HUDEP-2 (cell line): ENCODE measurements around the gene NCAPH2.

Experiments
- DNase-seq, 76 experiments: peaks; one replicate each; lab custom pipeline; 2025; ENCODE audit not compliant: unreplicated experiment in 76 of 76; lab: John Stamatoyannopoulos, UW

The NCAPH2 gene

DNA sequence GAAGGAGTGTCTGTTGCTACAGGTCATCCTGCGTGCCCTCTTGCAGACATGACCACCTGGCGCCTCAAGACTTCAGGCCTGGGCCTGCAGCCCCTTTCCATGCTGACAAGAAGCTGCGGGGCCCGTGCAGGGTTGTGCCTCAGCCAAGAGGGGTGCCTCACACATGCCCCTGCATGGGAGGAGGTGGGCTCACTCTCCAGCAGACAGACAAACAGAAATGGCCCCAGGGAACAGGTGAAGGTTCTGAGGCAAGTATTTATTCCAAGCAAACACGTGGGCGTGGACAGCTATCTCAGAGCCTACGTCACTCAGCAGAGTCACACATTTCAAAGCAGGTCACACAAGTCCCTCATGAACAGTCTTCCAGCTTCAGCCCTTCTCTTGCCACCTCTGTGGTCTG is 60.6 kb downstream of the NCAPH2 start:
- no peak for DNase-seq

DNA sequence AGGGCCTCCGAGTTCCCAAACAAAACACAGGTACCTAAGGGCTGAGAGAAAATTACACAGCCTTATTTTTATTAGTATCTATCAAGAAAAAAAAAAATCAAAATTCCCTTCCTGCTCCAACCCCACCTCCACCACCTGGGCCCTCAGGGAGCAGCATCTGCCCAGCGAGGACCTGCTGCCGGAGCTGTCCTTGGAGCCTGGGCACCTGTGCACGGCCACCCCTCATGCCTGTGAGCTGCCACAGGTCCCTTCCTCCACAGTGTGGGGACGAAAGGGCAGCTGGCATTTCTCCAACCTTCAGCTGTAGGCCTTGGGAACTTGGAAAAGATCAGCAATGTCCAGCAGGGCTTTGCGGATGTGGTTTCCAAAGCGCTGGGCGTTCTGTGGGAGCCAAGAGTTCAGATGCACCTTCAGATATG is 61.0 kb downstream of the NCAPH2 start:
- DNase-seq: no peak

DNA sequence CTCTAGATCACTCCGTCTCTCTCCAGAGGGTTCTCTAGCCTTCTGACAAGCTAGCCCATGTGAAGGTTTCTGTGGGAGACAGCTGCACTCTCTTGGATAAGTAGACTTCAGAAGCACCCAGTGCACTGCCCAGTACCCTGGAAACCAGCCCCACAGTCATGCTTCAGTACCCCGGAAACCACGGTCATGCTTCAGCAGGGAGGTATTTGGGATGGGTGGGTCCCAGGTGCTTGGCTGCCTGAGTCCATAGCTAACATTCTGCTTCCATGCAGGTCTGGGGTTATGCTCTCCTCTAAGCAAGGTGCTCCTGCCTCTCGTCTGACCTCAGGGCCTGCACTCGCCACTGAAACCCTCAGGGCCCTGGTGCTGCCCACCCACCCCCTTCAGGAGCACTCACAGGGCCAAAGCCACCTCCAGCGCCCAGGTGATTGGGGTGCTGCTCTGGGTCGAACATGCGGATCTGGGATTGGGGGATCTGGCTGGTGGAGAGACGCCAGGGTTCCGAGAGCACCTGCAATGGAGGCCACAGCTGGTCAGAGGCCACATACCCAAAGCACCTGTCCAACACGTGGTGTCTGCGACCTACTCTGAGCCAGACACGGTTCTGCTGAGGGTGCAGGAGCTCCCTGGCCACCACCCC is 62.0 kb downstream of the NCAPH2 start:
- DNase-seq: no peak

DNA sequence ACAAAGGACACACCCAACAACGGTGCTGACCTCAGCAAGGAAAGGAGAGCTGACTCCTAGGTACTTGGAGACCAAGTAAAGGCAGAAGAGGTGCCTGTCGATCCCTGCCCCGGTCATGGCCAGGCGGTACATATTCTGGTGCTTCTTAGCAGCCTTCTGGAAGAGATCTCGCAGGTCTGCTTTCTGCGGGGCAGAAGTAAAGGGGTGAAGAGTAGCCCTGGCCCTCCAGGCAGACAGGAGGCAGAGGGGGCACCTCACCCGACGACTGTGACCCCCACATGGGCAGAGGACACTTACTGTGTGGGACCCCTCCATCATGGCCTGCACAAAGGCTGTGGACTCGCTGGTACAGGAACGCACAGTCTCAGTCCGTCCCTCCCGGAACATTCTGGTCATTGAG is 62.8 kb downstream of the NCAPH2 start:
- DNase-seq: no peak

DNA sequence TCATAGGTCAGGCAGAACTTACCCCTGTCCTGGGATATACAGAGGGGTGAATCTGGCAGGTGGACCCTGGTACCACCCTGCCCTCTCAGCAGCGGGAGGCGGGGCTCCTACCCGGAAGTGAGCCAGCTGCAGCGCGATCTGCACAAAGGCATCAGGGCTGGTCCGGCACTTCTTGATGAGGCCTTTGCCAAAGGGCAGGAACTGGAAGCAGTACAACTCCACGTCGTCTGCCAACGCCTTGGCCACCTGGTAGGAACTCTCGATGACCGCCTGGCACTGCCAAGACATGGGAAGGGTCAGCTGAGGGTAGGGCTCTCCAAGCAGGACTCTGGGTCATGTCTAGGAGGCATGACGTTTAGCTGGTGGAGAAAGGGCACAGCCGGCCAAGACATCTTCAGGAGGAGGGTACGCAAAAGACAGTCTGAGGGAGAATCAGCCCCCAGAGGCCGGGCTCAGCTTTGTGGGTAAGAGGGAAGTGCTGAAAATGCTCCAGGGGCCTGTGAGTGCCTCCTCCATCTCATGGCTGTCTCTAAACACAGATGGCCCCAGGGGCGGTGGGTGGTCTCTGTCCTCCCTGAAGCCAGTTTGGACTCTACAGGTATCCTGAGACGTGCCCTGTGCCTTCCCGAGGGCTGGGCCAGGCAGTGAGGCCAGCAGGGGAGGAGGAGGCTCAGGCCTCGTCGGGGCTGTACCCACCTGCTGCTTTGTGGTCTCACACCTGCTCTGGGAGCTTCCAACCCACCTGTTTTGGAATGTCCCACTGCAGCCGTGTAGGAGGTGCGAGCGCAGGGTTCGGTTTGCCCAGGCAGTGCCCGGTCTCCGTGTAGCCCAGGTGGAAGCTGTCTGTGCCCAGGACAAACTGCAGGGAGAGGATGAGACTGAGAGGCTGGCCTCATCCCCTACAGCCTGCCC is 63.5 kb downstream of the NCAPH2 start:
- DNase-seq: no peak

DNA sequence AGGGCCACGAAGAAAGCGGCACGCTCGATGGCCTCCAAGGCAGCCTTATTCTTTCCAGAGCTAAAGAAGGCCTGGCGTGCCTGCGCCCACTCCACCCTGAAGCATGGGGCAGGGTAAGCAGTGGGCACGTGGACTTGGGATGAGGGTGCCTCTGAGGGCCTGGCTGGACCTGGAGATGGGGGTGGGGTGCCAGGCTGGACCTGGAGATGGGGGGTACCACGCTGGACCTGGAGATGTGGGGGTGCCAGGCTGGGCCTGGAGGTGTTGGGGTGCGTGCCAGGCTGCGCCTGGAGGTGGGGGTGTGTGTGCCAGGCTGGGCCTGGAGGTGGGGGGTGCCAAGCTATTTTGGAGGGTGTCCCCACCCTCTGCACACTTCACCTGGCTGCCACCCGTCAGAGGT is 64.9 kb downstream of the NCAPH2 start:
- no peak for DNase-seq

DNA sequence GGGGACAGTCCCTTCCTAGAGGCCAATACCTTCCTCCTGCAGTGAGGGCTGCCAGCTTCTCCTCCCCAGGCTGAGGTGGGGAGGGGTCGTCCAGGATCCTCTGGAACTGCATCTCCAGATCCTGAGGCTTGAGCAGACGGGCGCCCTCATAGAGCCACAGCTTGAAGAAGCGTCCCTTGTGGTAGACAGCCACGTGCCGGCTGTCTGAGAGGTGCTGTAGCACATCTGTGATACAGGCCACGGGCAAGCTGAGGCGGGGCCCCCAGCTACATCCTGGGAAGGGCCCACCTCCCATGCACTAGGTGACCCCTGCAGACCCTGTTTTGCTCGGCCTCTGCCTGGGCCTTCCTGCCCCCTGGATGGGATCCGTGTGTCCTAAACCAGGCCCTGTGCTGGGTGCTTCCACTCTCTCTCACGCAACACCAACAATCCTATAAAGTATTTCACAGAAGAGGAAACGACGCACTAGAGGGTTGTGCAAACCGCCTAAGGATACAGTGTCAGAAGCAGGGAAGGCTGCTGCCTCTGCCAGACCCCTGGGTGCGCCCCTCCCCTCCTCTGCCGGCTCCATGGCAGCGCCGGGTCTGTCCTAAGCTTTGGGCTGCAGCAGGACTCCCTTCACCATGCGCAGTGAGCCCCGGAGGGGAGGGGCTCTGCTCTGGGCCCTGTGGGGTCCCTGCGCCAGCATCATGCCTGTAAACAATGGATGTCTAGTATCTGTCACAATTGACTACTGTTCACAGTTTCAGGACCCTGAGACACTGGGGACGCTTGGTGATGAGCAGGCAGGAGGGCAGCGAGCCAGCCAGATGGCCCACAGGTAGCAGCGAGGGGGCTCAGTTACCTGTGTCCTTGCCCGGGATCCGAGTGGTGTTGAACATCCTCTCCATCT is 65.7 kb downstream of the NCAPH2 start:
- no peak for DNase-seq

DNA sequence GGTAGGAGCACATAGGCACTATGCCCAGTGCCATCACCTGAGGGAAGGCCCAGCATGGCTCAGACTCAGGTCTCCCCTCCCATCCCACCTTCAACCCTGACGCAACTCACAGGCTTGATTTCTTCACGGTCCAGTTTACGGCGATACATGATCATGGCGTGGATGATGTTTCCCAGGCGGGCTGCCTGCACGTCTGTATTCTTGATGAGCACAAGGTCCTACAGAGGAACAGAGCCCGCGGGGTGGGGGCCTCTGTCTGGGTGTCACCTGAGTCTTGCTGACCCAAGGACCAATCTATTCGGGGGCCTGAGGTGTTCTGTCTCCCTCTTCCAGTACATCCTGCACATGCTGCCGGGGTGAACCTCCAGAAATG is 66.3 kb downstream of the NCAPH2 start:
- no peak for DNase-seq
